SK-N-SH treated with all-trans-retinoic acid at 6 μM for 48 hours (cell line): ENCODE measurements around the gene OR11G2.
"Not testable (repeated sequence)": the region's sequence is repeated elsewhere in the genome, so short reads cannot be mapped to it uniquely, and the experiment has no call there.

Experiments
- ATAC-seq: fragments of 200-7000 bp; cut with Tn5 transposase; 3 replicates; pipeline ENCODE4 v1.9.1; 2020; ENCODE audit warnings: mild to moderate bottlenecking, moderate library complexity
- ARNTL ChIP-seq: fragments of 450-650 bp; formaldehyde crosslinking; IDR thresholded peaks from 2 replicates; pipeline ENCODE4 v1.5.0; 2020; ENCODE audit warnings: low read depth, mild to moderate bottlenecking, moderate library complexity, borderline replicate concordance
- BACH2 ChIP-seq: fragments of 250-450 bp; sonication (Bioruptor Pico); IDR thresholded peaks from 2 replicates; pipeline ENCODE4 v1.9.0; 2021; ENCODE audit warnings: mild to moderate bottlenecking, borderline replicate concordance
- CSDC2 ChIP-seq: fragments of 250-450 bp; sonication (Bioruptor Pico); IDR thresholded peaks from 2 replicates; pipeline ENCODE4 v1.5.0; 2020; ENCODE audit warnings: mild to moderate bottlenecking, moderate library complexity
- ESRRG ChIP-seq: fragments of 250-450 bp; sonication (Bioruptor Pico); IDR thresholded peaks from 2 replicates; pipeline ENCODE4 v1.6.1; 2021; ENCODE audit warnings: mild to moderate bottlenecking
- GLIS3 ChIP-seq: fragments of 250-450 bp; sonication (Bioruptor Pico); IDR thresholded peaks from 2 replicates; pipeline ENCODE4 v1.5.0; 2020; ENCODE audit warnings: mild to moderate bottlenecking, moderate library complexity
- ISL1 ChIP-seq: fragments of 250-450 bp; sonication (Bioruptor Pico); IDR thresholded peaks from 2 replicates; pipeline ENCODE4 v2.1.2; 2022; ENCODE audit warnings: mild to moderate bottlenecking, moderate library complexity
- PPARA ChIP-seq: fragments of 250-450 bp; sonication (Bioruptor Pico); IDR thresholded peaks from 2 replicates; pipeline ENCODE4 v1.5.0; 2020; ENCODE audit warnings: mild to moderate bottlenecking, borderline replicate concordance
- RARB ChIP-seq: fragments of 250-450 bp; sonication (Bioruptor Pico); IDR thresholded peaks from 2 replicates; pipeline ENCODE4 v1.8.0; 2021; ENCODE audit warnings: mild to moderate bottlenecking, moderate library complexity
- SNAI2 ChIP-seq: fragments of 250-450 bp; sonication (Bioruptor Pico); IDR thresholded peaks from 2 replicates; pipeline ENCODE4 v1.5.0; 2020; ENCODE audit warnings: mild to moderate bottlenecking, moderate library complexity
- TOX ChIP-seq: fragments of 250-450 bp; sonication (Bioruptor Pico); IDR thresholded peaks from 2 replicates; pipeline ENCODE4 v1.8.0; 2021; ENCODE audit warnings: mild to moderate bottlenecking, moderate library complexity, borderline replicate concordance
- ZC3H10 ChIP-seq: fragments of 250-450 bp; sonication (Bioruptor Pico); IDR thresholded peaks from 2 replicates; pipeline ENCODE4 v1.5.1; 2021; ENCODE audit warnings: mild to moderate bottlenecking, moderate library complexity
- ZFP3 ChIP-seq: fragments of 250-450 bp; sonication (Bioruptor Pico); IDR thresholded peaks from 2 replicates; pipeline ENCODE4 v1.5.0; 2020; ENCODE audit warnings: mild to moderate bottlenecking, moderate library complexity
- ZFP30 ChIP-seq: fragments of 450-650 bp; formaldehyde crosslinking; IDR thresholded peaks from 2 replicates; pipeline ENCODE4 v1.5.0; 2022; ENCODE audit warnings: mild to moderate bottlenecking, moderate library complexity
- ZNF565 ChIP-seq: fragments of 450-650 bp; formaldehyde crosslinking; conservative IDR thresholded peaks from 2 replicates; pipeline ENCODE4 v1.5.0; 2020; ENCODE audit warnings: low read depth, mild to moderate bottlenecking, moderate library complexity
- ZNF70 ChIP-seq: fragments of 450-650 bp; formaldehyde crosslinking; IDR thresholded peaks from 2 replicates; pipeline ENCODE4 v1.5.0; 2020; ENCODE audit warnings: mild to moderate bottlenecking, moderate library complexity
- TF ChIP-seq, protein P1 (sequence below): fragments of 250-450 bp; sonication (Bioruptor Pico); IDR thresholded peaks from 2 replicates; pipeline ENCODE4 v1.5.1; 2020; ENCODE audit warnings: low read depth, mild to moderate bottlenecking, moderate library complexity
- TF ChIP-seq, protein P2 (sequence below): fragments of 250-450 bp; sonication (Bioruptor Pico); IDR thresholded peaks from 2 replicates; pipeline ENCODE4 v1.8.0; 2020; ENCODE audit warnings: mild to moderate bottlenecking, moderate library complexity, borderline replicate concordance
- TF ChIP-seq, protein P3 (sequence below): fragments of 250-450 bp; sonication (Bioruptor Pico); IDR thresholded peaks from 2 replicates; pipeline ENCODE4 v1.5.0; 2020; ENCODE audit warnings: mild to moderate bottlenecking, moderate library complexity
- TF ChIP-seq, protein P4 (sequence below): fragments of 250-450 bp; sonication (Bioruptor Pico); IDR thresholded peaks from 2 replicates; pipeline ENCODE4 v1.8.0; 2021; ENCODE audit warnings: low read depth, mild to moderate bottlenecking, moderate library complexity, borderline replicate concordance

Gene OR11G2

DNA sequence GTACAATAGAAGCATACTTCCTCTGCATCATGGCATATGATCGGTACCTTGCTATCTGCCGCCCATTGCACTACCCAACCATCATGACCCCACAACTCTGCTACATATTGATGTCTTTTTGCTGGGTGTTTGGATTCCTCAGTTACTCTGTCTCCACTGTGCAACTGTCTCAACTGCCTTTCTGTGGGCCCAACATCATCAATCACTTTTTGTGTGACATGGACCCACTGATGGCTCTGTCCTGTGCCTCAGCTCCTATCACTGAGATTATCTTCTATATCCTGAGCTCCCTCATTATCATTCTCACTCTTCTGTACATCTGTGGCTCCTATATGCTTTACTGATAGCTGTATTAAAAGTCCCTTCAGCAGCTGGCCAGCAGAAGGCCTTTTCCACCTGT lies 18.9 kb downstream of the OR11G2 start:
- TF ChIP-seq ZFP30, result no peak
- TF ChIP-seq RARB (CRISPR knock-in tag), result no peak
- TF ChIP-seq ZNF70 (CRISPR knock-in tag), result no peak
- no peak for TF ChIP-seq CSDC2 (CRISPR knock-in tag)
- no peak for TF ChIP-seq SNAI2 (CRISPR knock-in tag)
- TF ChIP-seq ISL1 (CRISPR knock-in tag), result no peak
- TF ChIP-seq, protein P1, sequence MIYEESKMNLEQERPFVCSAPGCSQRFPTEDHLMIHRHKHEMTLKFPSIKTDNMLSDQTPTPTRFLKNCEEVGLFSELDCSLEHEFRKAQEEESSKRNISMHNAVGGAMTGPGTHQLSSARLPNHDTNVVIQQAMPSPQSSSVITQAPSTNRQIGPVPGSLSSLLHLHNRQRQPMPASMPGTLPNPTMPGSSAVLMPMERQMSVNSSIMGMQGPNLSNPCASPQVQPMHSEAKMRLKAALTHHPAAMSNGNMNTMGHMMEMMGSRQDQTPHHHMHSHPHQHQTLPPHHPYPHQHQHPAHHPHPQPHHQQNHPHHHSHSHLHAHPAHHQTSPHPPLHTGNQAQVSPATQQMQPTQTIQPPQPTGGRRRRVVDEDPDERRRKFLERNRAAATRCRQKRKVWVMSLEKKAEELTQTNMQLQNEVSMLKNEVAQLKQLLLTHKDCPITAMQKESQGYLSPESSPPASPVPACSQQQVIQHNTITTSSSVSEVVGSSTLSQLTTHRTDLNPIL (CRISPR knock-in tag), result no peak
- TF ChIP-seq ARNTL (CRISPR knock-in tag), result no peak
- no peak for TF ChIP-seq ZFP3 (CRISPR knock-in tag)
- ATAC-seq, result no peak

DNA sequence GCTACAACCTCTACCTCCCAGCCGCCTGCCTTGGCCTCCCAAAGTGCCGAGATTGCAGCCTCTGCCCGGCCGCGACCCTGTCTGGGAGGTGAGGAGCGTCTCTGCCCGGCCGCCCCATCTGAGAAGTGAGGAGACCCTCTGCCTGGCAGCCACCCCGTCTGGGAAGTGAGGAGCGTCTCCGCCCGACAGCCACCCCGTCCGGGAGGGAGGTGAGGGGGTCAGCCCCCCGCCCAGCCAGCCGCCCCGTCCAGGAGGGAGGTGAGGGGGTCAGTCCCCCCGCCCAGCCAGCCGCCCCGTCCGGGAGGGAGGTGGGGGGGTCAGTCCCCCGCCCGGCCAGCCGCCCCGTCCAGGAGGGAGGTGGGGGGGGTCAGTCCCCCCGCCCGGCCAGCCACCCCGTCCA lies 21.7 kb downstream of the OR11G2 start:
- not testable (repeated sequence) for ATAC-seq

DNA sequence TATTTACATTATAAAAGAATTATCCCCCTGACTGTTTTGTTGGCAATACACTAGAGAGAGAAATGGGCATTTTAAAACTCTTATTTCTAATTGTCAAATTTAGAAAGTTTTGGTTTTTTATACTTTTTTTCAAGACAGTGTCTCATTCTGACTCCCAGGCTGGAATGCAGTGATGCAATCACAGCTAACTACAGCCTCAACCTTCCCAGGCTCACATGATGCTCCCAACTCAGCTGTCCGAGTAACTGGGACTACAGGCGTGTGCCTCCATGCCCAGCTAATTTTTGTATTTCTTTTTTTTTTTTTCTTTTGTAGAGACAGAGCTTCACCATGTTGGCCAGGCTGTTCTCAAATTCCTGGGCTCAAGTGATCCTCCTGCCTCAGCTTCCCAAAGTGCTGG lies 24.5 kb downstream of the OR11G2 start:
- TF ChIP-seq, protein P2, sequence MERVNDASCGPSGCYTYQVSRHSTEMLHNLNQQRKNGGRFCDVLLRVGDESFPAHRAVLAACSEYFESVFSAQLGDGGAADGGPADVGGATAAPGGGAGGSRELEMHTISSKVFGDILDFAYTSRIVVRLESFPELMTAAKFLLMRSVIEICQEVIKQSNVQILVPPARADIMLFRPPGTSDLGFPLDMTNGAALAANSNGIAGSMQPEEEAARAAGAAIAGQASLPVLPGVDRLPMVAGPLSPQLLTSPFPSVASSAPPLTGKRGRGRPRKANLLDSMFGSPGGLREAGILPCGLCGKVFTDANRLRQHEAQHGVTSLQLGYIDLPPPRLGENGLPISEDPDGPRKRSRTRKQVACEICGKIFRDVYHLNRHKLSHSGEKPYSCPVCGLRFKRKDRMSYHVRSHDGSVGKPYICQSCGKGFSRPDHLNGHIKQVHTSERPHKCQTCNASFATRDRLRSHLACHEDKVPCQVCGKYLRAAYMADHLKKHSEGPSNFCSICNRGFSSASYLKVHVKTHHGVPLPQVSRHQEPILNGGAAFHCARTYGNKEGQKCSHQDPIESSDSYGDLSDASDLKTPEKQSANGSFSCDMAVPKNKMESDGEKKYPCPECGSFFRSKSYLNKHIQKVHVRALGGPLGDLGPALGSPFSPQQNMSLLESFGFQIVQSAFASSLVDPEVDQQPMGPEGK, result no peak
- no peak for TF ChIP-seq ZNF565 (CRISPR knock-in tag)
- no peak for TF ChIP-seq ARNTL (CRISPR knock-in tag)
- no peak for TF ChIP-seq PPARA (CRISPR knock-in tag)
- no peak for TF ChIP-seq ESRRG (CRISPR knock-in tag)
- TF ChIP-seq, protein P1 (CRISPR knock-in tag), result no peak
- no peak for TF ChIP-seq TOX (CRISPR knock-in tag)
- no peak for TF ChIP-seq GLIS3 (CRISPR knock-in tag)
- TF ChIP-seq, protein P3, sequence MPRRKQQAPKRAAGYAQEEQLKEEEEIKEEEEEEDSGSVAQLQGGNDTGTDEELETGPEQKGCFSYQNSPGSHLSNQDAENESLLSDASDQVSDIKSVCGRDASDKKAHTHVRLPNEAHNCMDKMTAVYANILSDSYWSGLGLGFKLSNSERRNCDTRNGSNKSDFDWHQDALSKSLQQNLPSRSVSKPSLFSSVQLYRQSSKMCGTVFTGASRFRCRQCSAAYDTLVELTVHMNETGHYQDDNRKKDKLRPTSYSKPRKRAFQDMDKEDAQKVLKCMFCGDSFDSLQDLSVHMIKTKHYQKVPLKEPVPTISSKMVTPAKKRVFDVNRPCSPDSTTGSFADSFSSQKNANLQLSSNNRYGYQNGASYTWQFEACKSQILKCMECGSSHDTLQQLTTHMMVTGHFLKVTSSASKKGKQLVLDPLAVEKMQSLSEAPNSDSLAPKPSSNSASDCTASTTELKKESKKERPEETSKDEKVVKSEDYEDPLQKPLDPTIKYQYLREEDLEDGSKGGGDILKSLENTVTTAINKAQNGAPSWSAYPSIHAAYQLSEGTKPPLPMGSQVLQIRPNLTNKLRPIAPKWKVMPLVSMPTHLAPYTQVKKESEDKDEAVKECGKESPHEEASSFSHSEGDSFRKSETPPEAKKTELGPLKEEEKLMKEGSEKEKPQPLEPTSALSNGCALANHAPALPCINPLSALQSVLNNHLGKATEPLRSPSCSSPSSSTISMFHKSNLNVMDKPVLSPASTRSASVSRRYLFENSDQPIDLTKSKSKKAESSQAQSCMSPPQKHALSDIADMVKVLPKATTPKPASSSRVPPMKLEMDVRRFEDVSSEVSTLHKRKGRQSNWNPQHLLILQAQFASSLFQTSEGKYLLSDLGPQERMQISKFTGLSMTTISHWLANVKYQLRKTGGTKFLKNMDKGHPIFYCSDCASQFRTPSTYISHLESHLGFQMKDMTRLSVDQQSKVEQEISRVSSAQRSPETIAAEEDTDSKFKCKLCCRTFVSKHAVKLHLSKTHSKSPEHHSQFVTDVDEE (CRISPR knock-in tag), result no peak
- TF ChIP-seq, protein P4, sequence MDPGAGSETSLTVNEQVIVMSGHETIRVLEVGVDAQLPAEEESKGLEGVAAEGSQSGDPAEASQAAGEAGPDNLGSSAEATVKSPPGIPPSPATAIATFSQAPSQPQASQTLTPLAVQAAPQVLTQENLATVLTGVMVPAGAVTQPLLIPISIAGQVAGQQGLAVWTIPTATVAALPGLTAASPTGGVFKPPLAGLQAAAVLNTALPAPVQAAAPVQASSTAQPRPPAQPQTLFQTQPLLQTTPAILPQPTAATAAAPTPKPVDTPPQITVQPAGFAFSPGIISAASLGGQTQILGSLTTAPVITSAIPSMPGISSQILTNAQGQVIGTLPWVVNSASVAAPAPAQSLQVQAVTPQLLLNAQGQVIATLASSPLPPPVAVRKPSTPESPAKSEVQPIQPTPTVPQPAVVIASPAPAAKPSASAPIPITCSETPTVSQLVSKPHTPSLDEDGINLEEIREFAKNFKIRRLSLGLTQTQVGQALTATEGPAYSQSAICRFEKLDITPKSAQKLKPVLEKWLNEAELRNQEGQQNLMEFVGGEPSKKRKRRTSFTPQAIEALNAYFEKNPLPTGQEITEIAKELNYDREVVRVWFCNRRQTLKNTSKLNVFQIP, result no peak
- no peak for TF ChIP-seq ZC3H10 (CRISPR knock-in tag)
- TF ChIP-seq ZFP30, result no peak
- no peak for TF ChIP-seq ISL1 (CRISPR knock-in tag)
- no peak for TF ChIP-seq ZFP3 (CRISPR knock-in tag)
- no peak for TF ChIP-seq RARB (CRISPR knock-in tag)
- TF ChIP-seq SNAI2 (CRISPR knock-in tag), result no peak
- TF ChIP-seq ZNF70 (CRISPR knock-in tag), result no peak
- no peak for TF ChIP-seq CSDC2 (CRISPR knock-in tag)
- no peak for ATAC-seq

DNA sequence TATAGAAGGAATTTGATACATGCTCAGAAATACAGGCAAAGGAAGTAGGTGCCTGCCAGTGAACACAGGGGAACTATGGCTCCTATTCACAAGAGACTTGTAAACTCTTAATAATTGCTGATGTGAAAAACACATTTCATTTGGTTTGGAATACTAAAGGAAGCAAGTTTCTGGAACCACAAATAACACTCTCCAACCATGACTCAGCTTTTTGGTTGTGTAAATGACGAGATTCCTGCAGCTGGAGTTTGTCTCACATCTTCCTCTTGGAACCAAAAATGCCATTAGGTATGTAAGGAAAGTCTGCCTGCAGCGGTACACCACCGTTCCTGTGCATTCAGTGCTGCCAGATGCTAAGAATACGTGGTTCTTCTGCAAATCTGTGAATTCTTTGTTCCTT lies 28.3 kb downstream of the OR11G2 start:
- TF ChIP-seq GLIS3 (CRISPR knock-in tag) (no peak), ZNF565 (CRISPR knock-in tag) (no peak), SNAI2 (CRISPR knock-in tag) (no peak), ZFP30 (no peak), CSDC2 (CRISPR knock-in tag) (no peak), BACH2 (CRISPR knock-in tag) (no peak), ESRRG (CRISPR knock-in tag) (no peak), TOX (CRISPR knock-in tag) (no peak), PPARA (CRISPR knock-in tag) (no peak), RARB (CRISPR knock-in tag) (no peak)
- TF ChIP-seq, protein P3 (CRISPR knock-in tag), result no peak
- TF ChIP-seq, protein P1 (CRISPR knock-in tag), result no peak
- TF ChIP-seq, protein P4, result no peak
- ATAC-seq, result no peak; the same call in 2 of the 3 replicates
